ENCODE results near the gene STIP1.

- TF ChIP-seq POLR2A (IDR thresholded peaks at IDR 0.05) (no peak), CTCF (IDR thresholded peaks at IDR 0.05) (no peak)
These were observed 35.9 kb upstream of the STIP1 start for GRCh38 chr11:64150051-64150450.
